ENCODE results near the gene ADISSP. TPM values are rescaled to one million over a fixed set of nuclear protein-coding genes. Genes with fewer than 3 reads are reported as not detected.

Gene ADISSP
- total RNA-seq, 3 donors from 2014 or later (not counting 1 experiment from before 2014, with no cell fraction given): 10.1 to 13.5 (median 12.3) TPM

- H3K4me3 ChIP-seq (ENCODE audit: low read length): no peak overlapping the region
- peaks cover 11% of the 10 kb centered on the region for H3K4me1 ChIP-seq (ENCODE audit: control insufficient read depth, insufficient read depth, low read length)
- Mint-ChIP-seq H3K27ac (no peak overlapping the region), H3K4me3 (no peak overlapping the region), H3K4me1 (peaks cover 4 to 17% of the 10 kb centered on the region in 2 donors), H3K36me3 (no peaks in the 10 kb centered on the region), H3K27me3 (ENCODE audit: low read depth in 2 of 2) (no peaks in the 10 kb centered on the region), H3K9me3 (no peaks in the 10 kb centered on the region)
- TF ChIP-seq CTCF (IDR thresholded peaks at IDR 0.05): no peak
- intact Hi-C loops (cut with micrococcal nuclease): no loop called here
- ATAC-seq (no peak), DNase-seq (no peak)
- no peaks in the 10 kb centered on the region for H3K36me3 ChIP-seq (ENCODE audit: control insufficient read depth, insufficient read depth, low read length)
- no peaks in the 10 kb centered on the region for H3K9me3 ChIP-seq (ENCODE audit: control insufficient read depth, insufficient read depth, low read length)
- no peak overlapping the region for H3K27ac ChIP-seq (ENCODE audit: low read length)
- no peaks in the 10 kb centered on the region for H3K27me3 ChIP-seq (ENCODE audit: control insufficient read depth, insufficient read depth, low read length)
- 83% methylated on average over 7 of the region's 7 CpGs for WGBS (ENCODE audit: insufficient coverage)
Measured at GRCh38 chr20:3741836-3742458, 25.6 kb downstream of the ADISSP start.

GRCh38 chr20:3740615-3741301, 26.8 kb downstream of the ADISSP start:
- intact Hi-C loops (cut with micrococcal nuclease): no loop called here
- no peaks in the 10 kb centered on the region for H3K9me3 ChIP-seq (ENCODE audit: control insufficient read depth, insufficient read depth, low read length)
- Mint-ChIP-seq H3K27me3 (ENCODE audit: low read depth in 2 of 2) (no peaks in the 10 kb centered on the region), H3K27ac (no peak overlapping the region), H3K4me1 (peaks cover 4 to 17% of the 10 kb centered on the region in 2 donors), H3K4me3 (no peak overlapping the region), H3K9me3 (no peaks in the 10 kb centered on the region), H3K36me3 (no peaks in the 10 kb centered on the region)
- ATAC-seq: no peak
- H3K27ac ChIP-seq (ENCODE audit: low read length): no peak overlapping the region
- 91% methylated on average over 15 of the region's 15 CpGs for WGBS (ENCODE audit: insufficient coverage)
- no peak for TF ChIP-seq CTCF (IDR thresholded peaks at IDR 0.05)
- no peak overlapping the region for H3K4me3 ChIP-seq (ENCODE audit: low read length)
- no peaks in the 10 kb centered on the region for H3K36me3 ChIP-seq (ENCODE audit: control insufficient read depth, insufficient read depth, low read length)
- H3K4me1 ChIP-seq (ENCODE audit: control insufficient read depth, insufficient read depth, low read length): peaks cover 11% of the 10 kb centered on the region
- no peak for DNase-seq
- no peaks in the 10 kb centered on the region for H3K27me3 ChIP-seq (ENCODE audit: control insufficient read depth, insufficient read depth, low read length)

GRCh38 chr20:3739926-3740451, 27.6 kb downstream of the ADISSP start:
- H3K27me3 ChIP-seq (ENCODE audit: control insufficient read depth, insufficient read depth, low read length): no peaks in the 10 kb centered on the region
- H3K27ac ChIP-seq (ENCODE audit: low read length): no peak overlapping the region
- peaks cover 5% of the 10 kb centered on the region for H3K4me1 ChIP-seq (ENCODE audit: control insufficient read depth, insufficient read depth, low read length)
- no peak for DNase-seq
- no peak overlapping the region for H3K4me3 ChIP-seq (ENCODE audit: low read length)
- no peaks in the 10 kb centered on the region for H3K36me3 ChIP-seq (ENCODE audit: control insufficient read depth, insufficient read depth, low read length)
- peaks cover 4 to 9% of the 10 kb centered on the region in 2 donors for H3K4me1 Mint-ChIP-seq
- ATAC-seq: no peak
- no peak for TF ChIP-seq CTCF (IDR thresholded peaks at IDR 0.05)
- no peak overlapping the region for H3K27ac Mint-ChIP-seq
- no peak overlapping the region for H3K4me3 Mint-ChIP-seq
- no peaks in the 10 kb centered on the region for H3K36me3 Mint-ChIP-seq
- H3K27me3 Mint-ChIP-seq (ENCODE audit: low read depth in 2 of 2): peaks cover 0 to under 1% of the 10 kb centered on the region in 2 donors
- no peaks in the 10 kb centered on the region for H3K9me3 ChIP-seq (ENCODE audit: control insufficient read depth, insufficient read depth, low read length)
- intact Hi-C loops (cut with micrococcal nuclease): no loop called here
- 92% methylated on average over 7 of the region's 7 CpGs for WGBS (ENCODE audit: insufficient coverage)
- no peaks in the 10 kb centered on the region for H3K9me3 Mint-ChIP-seq

Measured in natural killer cell (primary cell).